ENCODE measurements around the gene CACNA2D3.

DNA sequence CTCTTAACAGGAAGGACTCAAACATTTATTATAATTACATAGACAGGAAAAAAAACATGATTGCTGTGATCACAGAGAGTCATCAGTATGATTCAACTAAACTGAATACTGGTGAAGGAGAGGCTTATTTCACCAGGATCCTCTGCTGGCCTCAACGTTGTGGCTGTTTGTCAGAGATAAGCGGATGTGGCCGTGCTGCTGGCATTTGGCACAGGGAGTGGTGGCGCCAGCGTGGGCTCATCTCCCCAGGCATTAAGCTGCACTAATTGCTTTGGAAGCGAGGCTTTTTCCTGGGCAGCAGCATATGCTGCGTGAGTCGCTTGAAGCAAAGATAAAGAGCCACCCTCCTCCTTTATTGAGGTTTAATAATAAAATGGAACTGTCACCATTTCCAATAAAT lies 498.8 kb downstream of the CACNA2D3 start:
- TF ChIP-seq, protein P1, sequence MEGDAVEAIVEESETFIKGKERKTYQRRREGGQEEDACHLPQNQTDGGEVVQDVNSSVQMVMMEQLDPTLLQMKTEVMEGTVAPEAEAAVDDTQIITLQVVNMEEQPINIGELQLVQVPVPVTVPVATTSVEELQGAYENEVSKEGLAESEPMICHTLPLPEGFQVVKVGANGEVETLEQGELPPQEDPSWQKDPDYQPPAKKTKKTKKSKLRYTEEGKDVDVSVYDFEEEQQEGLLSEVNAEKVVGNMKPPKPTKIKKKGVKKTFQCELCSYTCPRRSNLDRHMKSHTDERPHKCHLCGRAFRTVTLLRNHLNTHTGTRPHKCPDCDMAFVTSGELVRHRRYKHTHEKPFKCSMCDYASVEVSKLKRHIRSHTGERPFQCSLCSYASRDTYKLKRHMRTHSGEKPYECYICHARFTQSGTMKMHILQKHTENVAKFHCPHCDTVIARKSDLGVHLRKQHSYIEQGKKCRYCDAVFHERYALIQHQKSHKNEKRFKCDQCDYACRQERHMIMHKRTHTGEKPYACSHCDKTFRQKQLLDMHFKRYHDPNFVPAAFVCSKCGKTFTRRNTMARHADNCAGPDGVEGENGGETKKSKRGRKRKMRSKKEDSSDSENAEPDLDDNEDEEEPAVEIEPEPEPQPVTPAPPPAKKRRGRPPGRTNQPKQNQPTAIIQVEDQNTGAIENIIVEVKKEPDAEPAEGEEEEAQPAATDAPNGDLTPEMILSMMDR (IDR thresholded peaks at IDR 0.05; ENCODE audit: insufficient read depth, low read length, poor library complexity, severe bottlenecking): no peak
- TF ChIP-seq EZH2phosphoT487 (conservative IDR thresholded peaks at IDR 0.05; ENCODE audit: low read length): no peak

Data from SU-DHL-6 (cell line).